GM19351 (cell line): ENCODE measurements around the gene MUC4.

ENCODE experiments used
- ATAC-seq: cut with Tn5 transposase; IDR thresholded peaks from one replicate; pipeline ENCODE4 v1.9.1; 2021; ENCODE audit warnings: mild to moderate bottlenecking, moderate library complexity; ENCODE audit not compliant: unreplicated experiment

Gene MUC4

GRCh38 chr3:195705081-195705991 is 106.4 kb downstream of the MUC4 start:
- ATAC-seq, result no peak

GRCh38 chr3:195704433-195704999 is 107.2 kb downstream of the MUC4 start:
- ATAC-seq, result no peak

GRCh38 chr3:195703776-195704175 is 108.0 kb downstream of the MUC4 start:
- no peak for ATAC-seq

- ATAC-seq, result no peak
Measured at GRCh38 chr3:195701042-195701915, 110.5 kb downstream of the MUC4 start.

- ATAC-seq, result no peak
Measured at GRCh38 chr3:195700319-195700718, 111.4 kb downstream of the MUC4 start.

GRCh38 chr3:195699860-195700259 is 111.9 kb downstream of the MUC4 start:
- no peak for ATAC-seq

GRCh38 chr3:195699388-195699771 is 112.3 kb downstream of the MUC4 start:
- no peak for ATAC-seq

GRCh38 chr3:195698647-195699387 is 112.9 kb downstream of the MUC4 start:
- ATAC-seq, result no peak

- no peak for ATAC-seq
Measured at GRCh38 chr3:195698325-195698646, 113.4 kb downstream of the MUC4 start.

GRCh38 chr3:195697582-195698324 is 114.0 kb downstream of the MUC4 start:
- ATAC-seq, result no peak
